Measurements from ENCODE around the gene TTC32.

Gene TTC32

DNA sequence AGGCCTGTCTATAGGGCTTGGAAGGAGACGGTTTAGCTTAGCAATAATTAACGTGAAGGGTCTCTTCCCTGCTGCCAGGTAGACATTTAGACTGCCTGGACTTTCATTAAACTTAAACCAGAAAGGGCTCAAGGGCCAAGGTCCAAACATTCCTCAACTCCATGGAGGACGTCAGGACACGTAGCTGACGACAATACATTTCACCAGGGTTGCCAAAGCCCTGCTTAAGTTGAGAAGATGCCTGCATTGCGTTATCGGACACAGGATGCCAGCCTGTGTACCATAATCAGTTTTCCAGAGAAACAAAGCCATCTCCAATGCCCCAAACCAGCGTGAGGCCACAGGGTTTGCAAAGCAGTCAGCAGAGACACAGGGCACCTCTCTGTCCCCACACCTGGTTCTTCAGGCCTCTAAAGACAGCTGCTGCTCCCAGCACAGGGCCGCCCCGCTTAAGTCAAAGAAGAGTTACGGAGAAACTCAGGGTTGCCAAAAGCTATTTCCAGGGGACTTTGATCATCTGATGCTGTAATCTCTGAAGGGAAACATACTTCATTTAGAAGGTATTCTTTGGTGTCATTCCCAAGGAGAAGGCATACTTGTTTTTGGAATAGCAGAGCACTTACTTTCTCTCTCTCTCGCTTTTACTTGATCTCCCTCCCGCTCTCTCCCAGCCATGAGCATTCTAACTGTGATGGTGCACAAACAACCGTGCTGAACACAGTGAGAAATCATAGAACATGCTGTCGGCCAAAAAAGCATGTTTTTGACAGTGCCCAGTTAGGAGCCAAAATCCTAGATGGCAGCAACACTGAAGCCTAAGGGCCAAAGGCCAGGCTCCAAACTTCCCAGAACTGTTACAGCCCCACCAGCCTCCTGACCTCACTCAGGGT is 46.0 kb downstream of the TTC32 start:
- H3K27ac ChIP-seq, result no peak overlapping the region

DNA sequence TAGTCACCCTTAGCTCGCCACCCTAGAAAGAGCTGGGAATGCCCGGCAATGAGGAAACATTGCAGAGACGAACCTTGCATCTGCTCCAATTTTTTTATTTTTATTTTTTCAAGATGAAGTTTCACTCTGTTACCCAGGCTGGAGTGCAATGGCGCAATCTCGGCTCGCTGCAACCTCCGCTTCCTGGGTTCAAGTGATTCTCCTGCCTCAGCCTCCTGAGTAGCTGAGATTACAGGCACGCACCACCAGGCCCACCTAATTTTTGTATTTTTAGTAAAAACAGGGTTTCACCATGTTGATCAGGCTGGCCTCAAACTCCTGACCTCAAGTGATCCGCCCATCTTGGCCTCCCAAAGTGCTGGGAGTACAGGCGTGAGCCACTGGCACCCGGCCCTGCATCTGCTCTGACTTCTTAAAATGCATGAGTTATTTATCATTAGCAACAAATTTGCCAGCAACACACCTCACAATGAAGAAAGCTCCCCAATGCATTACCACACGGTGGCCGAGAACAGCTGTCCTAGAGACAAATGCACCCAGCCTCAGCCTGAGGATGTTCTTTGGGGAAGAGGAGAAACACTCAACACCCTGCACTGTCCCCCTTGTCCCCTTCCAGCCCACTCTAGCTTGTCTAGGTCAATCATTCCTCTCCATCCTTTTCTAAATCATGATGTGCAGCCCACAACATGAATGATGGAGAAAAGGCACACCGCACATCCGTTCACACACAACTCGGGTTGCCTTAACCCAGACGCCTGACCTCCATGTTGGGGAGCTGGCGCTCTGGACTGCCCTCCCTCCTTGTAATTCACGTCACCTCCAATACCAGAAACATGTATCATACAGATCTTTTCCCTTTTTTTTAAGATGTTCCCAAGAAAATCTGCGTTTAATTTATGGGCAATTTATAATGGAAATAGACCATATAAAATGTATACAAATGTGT is 46.9 kb downstream of the TTC32 start:
- DNase-seq (ENCODE audit: low read depth, low spot score), result no peak
- H3K27ac ChIP-seq, result no peak overlapping the region

More for the DNA sequence above, 46.0 kb downstream of the TTC32 start:
- no peak for DNase-seq (ENCODE audit: low read depth, low spot score)

DNA sequence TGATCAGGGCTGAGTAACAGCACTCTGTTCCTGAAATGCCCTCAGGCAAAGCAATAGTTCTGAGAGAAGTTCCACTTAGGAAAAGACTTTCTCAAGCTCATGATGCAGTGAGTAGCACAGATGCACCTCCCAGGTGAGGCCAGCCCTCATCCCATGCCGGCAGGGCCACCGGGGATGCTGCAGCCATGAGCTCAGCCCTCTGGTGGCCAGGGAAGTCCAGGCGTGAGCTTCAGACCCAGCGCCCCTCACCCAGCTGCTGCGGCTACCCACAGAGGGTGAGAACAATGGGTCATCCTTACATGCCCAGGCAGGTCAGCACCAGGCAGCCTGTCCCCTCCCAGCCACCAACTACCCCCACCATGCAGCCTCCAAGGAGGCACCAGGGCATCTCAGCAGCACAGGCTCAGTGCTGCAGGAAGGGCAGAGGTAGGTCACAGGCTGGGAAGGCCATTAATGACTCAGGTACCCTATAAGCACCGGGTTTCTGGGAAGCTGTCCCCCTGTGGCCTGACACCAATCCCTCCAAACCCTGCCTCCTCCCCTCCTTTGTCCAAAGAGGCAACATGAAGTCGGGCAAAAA is 50.6 kb downstream of the TTC32 start:
- no peak overlapping the region for H3K27ac ChIP-seq
- DNase-seq (ENCODE audit: low read depth, low spot score), result no peak

DNA sequence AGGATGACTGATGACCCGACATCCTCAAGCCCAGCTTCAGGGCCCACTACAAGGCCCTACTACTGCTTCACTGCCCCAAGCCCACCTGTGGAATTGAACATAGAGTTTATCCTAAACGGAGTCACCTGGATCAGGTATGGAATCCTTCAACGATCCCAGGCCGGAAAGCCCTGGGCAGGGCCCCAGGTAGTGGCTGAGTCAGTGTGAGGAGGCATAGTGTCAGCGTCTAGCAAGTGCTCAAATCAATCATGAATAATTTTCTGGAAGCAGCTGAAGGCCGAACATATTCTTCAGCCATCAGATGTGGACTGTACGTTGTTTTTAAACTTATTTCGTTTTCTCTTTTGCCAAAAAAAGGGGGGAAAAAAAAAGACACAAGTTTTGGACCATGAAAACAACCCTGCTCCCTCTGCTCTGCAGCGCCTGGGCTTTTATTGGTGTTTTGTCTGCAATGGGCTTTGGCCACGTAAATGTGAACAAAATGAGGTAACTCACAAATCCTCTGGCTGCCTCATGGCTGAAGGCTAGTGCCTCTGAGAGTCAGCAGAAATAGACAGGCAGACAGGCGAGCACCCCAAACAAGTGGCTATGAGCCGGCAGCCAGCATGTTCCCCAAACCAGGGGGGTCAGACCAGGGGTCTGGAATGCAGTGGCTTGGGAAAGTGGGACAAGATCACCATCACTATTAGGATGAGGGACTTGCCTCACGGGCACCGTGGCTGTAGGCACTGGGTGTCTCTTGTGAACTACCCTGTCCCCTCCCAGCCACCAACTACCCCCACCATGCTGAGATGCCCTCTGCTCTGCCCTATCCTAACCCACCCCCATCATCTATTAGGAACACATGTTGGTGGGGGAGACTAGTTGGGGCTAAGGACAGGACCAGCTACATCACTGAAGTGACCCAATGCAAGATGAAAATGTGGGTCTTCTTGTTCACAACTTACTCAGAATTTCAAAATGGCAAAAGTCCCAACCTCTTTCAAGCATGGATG is 51.4 kb downstream of the TTC32 start:
- H3K27ac ChIP-seq, result no peak overlapping the region
- DNase-seq (ENCODE audit: low read depth, low spot score), result no peak

DNA sequence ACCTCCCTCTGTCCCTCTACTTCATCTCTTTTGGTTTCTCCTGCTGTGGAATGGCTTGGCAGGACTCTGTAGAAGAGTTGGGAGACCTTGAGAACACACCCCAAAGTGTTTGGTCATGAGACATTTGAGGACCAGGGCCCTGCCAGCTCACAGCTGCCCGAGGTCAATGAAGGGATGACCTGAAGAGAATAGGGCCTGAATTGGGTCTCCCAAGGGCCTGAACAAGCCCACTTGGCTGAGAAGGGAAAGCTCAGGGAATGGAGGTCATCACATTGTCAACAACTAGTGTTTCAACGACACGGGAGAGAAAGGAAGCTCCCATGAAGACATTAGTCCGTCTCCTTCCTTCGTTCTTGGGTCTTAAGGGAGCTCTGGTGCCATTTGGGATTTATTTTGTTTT is 52.8 kb downstream of the TTC32 start:
- no peak for DNase-seq (ENCODE audit: low read depth, low spot score)

DNA sequence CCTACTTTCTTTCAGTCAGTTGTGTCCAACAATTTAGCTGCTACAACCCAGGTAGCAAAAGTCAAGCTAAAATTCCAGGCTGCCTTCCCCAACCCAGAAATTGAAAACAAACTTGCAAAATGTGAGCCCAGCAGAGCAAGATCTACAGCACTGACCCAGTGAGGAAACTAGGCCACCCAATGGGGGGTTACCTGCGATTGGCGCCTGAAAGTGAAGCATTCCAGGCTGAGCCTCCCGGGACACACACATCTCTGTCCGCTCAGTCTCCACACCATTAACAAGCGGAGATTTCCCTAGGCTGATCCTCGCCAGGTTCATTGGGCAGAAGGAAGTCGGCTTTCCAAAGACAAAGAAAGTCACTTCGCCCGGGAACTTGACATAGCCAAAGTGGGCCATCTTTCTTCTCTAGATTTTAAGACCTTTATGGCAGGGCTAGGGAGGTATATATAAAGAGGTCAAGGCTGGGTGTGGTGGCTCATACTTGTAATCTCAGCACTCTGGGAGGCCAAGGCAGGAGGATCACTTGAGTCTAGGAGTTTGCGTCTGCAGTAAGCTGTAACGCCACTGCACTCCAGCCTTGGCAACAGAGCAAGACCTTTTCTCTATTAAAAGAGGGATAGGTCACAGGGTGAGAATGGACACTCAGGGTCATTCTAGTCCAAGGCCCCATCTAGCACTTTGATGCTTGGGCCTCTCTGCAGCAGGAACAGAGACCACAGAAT is 53.6 kb downstream of the TTC32 start:
- no peak for DNase-seq (ENCODE audit: low read depth, low spot score)
- no peak overlapping the region for H3K27ac ChIP-seq

More for the DNA sequence above, 52.8 kb downstream of the TTC32 start:
- H3K27ac ChIP-seq, result no peak overlapping the region

DNA sequence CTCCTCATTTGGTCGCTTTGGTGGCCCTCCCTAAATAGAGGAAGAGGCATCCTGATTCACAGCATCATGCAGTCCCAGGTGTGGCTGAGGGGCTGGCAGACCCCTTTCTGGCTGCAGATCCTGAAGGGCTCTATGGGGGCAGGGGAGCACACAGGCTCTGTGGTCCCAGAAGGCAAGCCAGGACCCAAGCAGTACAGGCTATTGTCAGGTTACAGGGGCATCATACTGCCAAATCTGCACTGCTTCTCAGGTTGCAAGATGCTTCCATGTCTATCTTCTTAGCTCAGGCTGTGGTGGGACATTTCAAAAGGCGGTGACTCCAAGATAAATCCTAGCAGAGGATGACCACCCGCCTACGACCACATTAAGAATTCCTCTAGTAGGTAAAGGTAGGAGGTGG is 54.3 kb downstream of the TTC32 start:
- no peak for DNase-seq (ENCODE audit: low read depth, low spot score)
- H3K27ac ChIP-seq, result no peak overlapping the region
